Sigmoid colon (tissue), 7 donors: Measurements from ENCODE around the gene PLEKHA6. TPM values are rescaled to one million over a fixed set of nuclear protein-coding genes. Genes with fewer than 3 reads are reported as not detected.

ENCODE experiments used
- DNase-seq: peaks from one replicate; pipeline ENCODE4 v3.0.0-alpha.2; 2019
- H3K27ac ChIP-seq, 4 donors: fragments of 200-600 bp; sonication (generic); one replicate each; pipeline ENCODE4 v1.5.1; 2016 to 2019; ENCODE audit warnings: mild to moderate bottlenecking in 1 of 4
- H3K27me3 ChIP-seq, 3 donors: fragments of 200-600 bp; sonication (generic); one replicate each; pipeline ENCODE4 v1.5.1; 2019; ENCODE audit warnings: mild to moderate bottlenecking in 1 of 3
- H3K36me3 ChIP-seq, 4 donors: fragments of 200-600 bp; sonication (generic); one replicate each; pipeline ENCODE4 v1.5.1; 2016 to 2019
- H3K4me1 ChIP-seq, 4 donors: fragments of 200-600 bp; sonication (generic); one replicate each; pipeline ENCODE4 v1.5.1; 2017 to 2019
- H3K4me3 ChIP-seq, 4 donors: fragments of 200-600 bp; sonication (generic); one replicate each; pipeline ENCODE4 v1.5.1; 2017 to 2019; ENCODE audit warnings: mild to moderate bottlenecking in 2 of 4, moderate library complexity in 1 of 4
- H3K9me3 ChIP-seq, 4 donors: fragments of 200-600 bp in 3 of 4; sonication (generic) in 3 of 4; one replicate each; pipeline versions ENCODE4 v1.5.1 to v1.6.1; 2013 to 2019
- EP300 ChIP-seq, 4 donors: sonication (generic); formaldehyde crosslinking; IDR thresholded peaks; one replicate each; pipeline ENCODE4 v1.6.1; 2017; ENCODE audit warnings: antibody characterized with exemption in 4 of 4
- POLR2A ChIP-seq, 2 donors: fragments of 450-650 bp; IDR thresholded peaks; one replicate each; pipeline ENCODE4 v1.6.1; 2016; ENCODE audit warnings: antibody characterized with exemption in 2 of 2, mild to moderate bottlenecking in 2 of 2, moderate library complexity in 2 of 2
- POLR2AphosphoS5 ChIP-seq, 4 donors: sonication (generic); formaldehyde crosslinking; IDR thresholded peaks; one replicate each; pipeline ENCODE4 v1.6.1; 2017; ENCODE audit warnings: antibody characterized with exemption in 4 of 4
- WGBS, 2 donors: extraction: QIAGEN DNeasy Blood & Tissue Kit; methylation state at CpG; one replicate each; pipeline ENCODE4 v1.1.7; 2013; 5-methylcytosine and 5-hydroxymethylcytosine counted together
- intact Hi-C: fragments of 100-400 bp; cut with DNase I; formaldehyde crosslinking; loops from one replicate; pipeline ENCODE4 v1.15.1; 2023
- polyA plus RNA-seq, 3 donors: library from polyadenylated mRNA; stranded (reverse); fragments of 200-250 nt; gene quantifications; one replicate each; pipeline ENCODE4 v1.2.3, GENCODE V29; 2013
- total RNA-seq, 4 donors: library from RNA; depleted of rRNA; stranded (reverse); fragments of >200 nt; gene quantifications; one replicate each; pipeline ENCODE4 v1.1.0, GENCODE V29; 2016
- TF ChIP-seq, protein P1 (sequence below), 4 experiments: fragments of 450-650 bp in 3 of 4; fragments of 200-600 bp in 1 of 4; IDR thresholded peaks; one replicate each; pipeline ENCODE4 v1.5.1; 2016 to 2019; ENCODE audit warnings: antibody characterized with exemption in 4 of 4, mild to moderate bottlenecking in 3 of 4, moderate library complexity in 2 of 4
- donor health status: healthy with polysubstance abuse.
- donor health status: Bipolar disorder and iron deficiency.
- donor health status: healthy.

The PLEKHA6 gene
- total and polyA plus RNA-seq, 7 donors, result 5.6 to 58.7 (median 15.0) TPM

DNA sequence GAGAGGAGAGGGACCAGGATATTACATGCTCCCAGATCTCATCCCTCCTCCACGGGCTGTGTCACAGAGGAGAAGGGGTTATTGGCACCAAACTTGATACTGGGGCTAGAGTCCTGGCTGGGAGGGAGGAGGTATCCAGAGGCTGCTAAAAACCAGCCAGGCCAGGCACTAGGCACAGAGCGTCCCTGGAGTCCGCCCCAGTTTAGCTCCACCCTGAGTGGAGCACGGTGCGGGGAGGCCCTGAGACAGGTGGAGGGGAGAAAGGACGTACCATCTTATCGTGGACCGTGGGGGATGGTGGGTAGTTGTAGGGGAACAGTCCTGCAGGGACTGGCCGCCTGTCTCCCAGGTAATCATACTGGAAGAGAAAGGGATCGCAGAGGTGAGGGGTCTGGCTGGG lies 103.2 kb downstream of the PLEKHA6 start:
- H3K27me3 ChIP-seq, result no peaks in the 10 kb centered on the region
- no peak overlapping the region for H3K27ac ChIP-seq
- H3K4me1 ChIP-seq, result no peaks in the 10 kb centered on the region
- intact Hi-C loops, result no loop called here
- H3K9me3 ChIP-seq, result no peaks in the 10 kb centered on the region
- TF ChIP-seq POLR2AphosphoS5 (IDR thresholded peaks at IDR 0.05) (no peak), EP300 (IDR thresholded peaks at IDR 0.05) (no peak), POLR2A (IDR thresholded peaks at IDR 0.05) (no peak)
- TF ChIP-seq, protein P1, sequence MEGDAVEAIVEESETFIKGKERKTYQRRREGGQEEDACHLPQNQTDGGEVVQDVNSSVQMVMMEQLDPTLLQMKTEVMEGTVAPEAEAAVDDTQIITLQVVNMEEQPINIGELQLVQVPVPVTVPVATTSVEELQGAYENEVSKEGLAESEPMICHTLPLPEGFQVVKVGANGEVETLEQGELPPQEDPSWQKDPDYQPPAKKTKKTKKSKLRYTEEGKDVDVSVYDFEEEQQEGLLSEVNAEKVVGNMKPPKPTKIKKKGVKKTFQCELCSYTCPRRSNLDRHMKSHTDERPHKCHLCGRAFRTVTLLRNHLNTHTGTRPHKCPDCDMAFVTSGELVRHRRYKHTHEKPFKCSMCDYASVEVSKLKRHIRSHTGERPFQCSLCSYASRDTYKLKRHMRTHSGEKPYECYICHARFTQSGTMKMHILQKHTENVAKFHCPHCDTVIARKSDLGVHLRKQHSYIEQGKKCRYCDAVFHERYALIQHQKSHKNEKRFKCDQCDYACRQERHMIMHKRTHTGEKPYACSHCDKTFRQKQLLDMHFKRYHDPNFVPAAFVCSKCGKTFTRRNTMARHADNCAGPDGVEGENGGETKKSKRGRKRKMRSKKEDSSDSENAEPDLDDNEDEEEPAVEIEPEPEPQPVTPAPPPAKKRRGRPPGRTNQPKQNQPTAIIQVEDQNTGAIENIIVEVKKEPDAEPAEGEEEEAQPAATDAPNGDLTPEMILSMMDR (IDR thresholded peaks at IDR 0.05), result no peak
- no peak overlapping the region for H3K4me3 ChIP-seq
- DNase-seq, result no peak
- 87 to 89% methylated on average over 10 of the region's 10 CpGs for WGBS, 2 donors
- no peaks in the 10 kb centered on the region for H3K36me3 ChIP-seq

DNA sequence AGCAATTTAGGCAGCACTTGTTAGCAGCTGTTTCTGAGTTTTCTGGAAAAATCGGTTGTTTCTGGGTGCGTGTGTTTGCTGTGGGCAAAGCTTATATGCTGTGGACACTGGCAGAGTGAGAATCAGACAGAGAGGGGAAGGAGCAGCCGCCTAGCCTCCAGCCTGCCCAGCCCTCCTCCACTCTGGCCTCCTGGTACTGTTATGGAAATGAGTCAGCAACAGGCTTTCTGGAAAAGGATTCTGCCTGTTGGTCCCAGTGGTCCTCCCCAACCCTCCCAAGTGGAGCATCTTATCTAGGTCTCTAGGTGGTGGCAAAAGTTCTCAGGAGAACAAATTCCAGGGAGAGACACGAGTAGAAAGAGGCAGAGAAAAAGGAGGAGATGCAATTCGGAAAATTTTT lies 103.8 kb downstream of the PLEKHA6 start:
- no peak overlapping the region for H3K27ac ChIP-seq
- intact Hi-C loops, result no loop called here
- no peak overlapping the region for H3K4me3 ChIP-seq
- no peak for TF ChIP-seq POLR2A (IDR thresholded peaks at IDR 0.05)
- no peaks in the 10 kb centered on the region for H3K27me3 ChIP-seq
- no peaks in the 10 kb centered on the region for H3K9me3 ChIP-seq
- no peak for DNase-seq
- no peaks in the 10 kb centered on the region for H3K4me1 ChIP-seq
- 69 to 80% methylated on average over 5 of the region's 5 CpGs for WGBS, 2 donors
- no peaks in the 10 kb centered on the region for H3K36me3 ChIP-seq

DNA sequence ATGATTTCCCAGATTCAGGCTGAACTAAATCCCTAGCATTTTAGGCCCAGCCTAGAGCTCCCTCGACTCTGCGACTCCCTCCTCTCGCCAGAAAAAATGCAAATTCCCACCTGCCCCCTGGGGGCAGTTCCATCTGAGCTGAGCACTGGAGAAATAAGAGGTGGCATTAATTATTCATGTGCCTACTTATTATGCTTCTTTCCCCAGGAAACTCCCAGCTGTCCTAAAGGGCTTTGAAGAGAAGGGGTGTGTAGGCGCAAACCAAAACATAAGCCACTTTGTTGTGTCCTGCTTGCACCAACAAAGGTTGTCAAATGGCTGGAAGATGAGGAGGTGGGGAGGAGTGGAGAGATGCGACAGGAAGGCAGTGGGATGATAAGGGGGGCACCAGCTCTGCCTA lies 104.5 kb downstream of the PLEKHA6 start:
- Histone ChIP-seq H3K27me3 (no peaks in the 10 kb centered on the region), H3K36me3 (no peaks in the 10 kb centered on the region), H3K4me1 (no peaks in the 10 kb centered on the region), H3K4me3 (no peak overlapping the region), H3K9me3 (no peaks in the 10 kb centered on the region), H3K27ac (no peak overlapping the region)
- 80 to 83% methylated on average over 5 of the region's 5 CpGs for WGBS, 2 donors
- intact Hi-C loops, result no loop called here
- no peak for DNase-seq
- TF ChIP-seq EP300 (IDR thresholded peaks at IDR 0.05) (no peak), POLR2AphosphoS5 (IDR thresholded peaks at IDR 0.05) (no peak), POLR2A (IDR thresholded peaks at IDR 0.05) (no peak)
- TF ChIP-seq, protein P1 (IDR thresholded peaks at IDR 0.05), result no peak

DNA sequence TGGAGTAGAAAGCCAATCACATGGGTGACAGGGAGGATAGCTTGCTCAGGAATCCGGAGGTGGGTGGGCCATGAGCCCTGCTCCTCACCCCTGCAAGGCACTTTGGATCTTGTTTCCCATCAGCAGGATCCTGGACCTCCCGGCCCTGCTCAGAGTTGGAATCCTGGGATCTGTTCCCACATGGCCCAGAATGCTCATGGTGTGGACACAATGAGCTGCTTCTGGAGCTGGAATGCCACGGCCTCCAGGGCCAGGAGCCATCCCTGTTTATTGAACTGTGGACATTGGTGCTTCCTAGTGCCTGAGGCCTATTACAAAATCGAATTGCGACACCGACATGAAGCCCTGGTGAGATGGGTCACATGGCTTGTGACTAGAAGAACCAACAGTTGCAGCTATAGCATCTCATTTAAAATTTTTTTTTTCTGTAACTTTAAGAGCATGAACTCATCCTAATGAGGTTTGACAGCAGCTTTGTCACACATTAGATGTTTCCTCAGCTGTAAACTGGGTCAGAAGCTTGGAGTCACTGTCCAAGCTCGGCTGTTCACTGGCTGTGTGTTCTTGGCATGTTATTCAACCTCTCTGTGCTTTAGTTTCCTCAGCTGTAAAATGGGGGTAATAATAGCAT lies 105.6 kb downstream of the PLEKHA6 start:
- H3K9me3 ChIP-seq, result no peaks in the 10 kb centered on the region
- no peak overlapping the region for H3K27ac ChIP-seq
- intact Hi-C loops, result no loop called here
- H3K36me3 ChIP-seq, result no peaks in the 10 kb centered on the region
- DNase-seq, result peak; percentile 91
- no peak overlapping the region for H3K4me3 ChIP-seq
- peak in 2 of 4 donors; percentile 7 to 23 for TF ChIP-seq POLR2AphosphoS5 (IDR thresholded peaks at IDR 0.05)
- TF ChIP-seq POLR2A (IDR thresholded peaks at IDR 0.05), result no peak
- no peaks in the 10 kb centered on the region for H3K4me1 ChIP-seq
- no peaks in the 10 kb centered on the region for H3K27me3 ChIP-seq
- WGBS, 2 donors, result 73 to 74% methylated on average over 7 of the region's 7 CpGs

DNA sequence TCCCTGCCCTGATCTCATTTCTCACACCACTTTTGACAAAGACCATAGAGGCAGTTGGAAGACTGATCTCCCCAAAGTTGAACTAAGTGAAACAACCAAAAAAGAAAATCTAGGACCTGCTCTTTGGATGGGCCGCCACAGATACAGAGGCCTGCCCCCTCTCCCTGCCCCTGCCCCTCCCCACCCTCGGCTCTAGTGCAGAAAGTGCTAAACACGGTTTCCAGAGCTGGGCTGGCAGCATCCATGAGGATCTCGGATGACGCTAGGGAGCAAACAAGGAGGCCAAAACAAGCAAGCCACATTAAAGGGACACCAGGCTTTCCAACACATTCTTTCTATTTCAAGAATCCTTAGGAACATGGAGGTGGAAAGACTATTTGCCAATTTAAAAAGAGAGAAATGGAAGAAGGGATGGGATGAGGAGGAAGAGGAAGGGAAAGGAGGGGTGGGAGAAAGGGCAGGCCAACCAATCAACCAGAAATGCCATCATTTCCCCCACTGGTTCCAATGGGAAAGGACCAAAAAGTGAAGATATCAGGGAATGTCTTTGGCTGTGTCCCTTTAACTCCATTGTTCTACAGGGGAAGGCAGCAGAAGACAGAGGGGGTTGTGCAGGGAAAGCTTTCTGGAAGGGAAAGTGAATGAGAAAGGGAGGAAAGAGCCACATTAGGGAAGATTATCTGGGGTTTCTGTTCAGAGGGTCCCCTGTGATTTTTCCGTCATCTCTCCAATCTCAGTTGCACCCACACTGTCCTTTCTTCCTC lies 107.6 kb downstream of the PLEKHA6 start:
- DNase-seq, result no peak
- no peaks in the 10 kb centered on the region for H3K9me3 ChIP-seq
- H3K27me3 ChIP-seq, result no peaks in the 10 kb centered on the region
- 84 to 88% methylated on average over 6 of the region's 6 CpGs for WGBS, 2 donors
- H3K36me3 ChIP-seq, result no peaks in the 10 kb centered on the region
- no peaks in the 10 kb centered on the region for H3K4me1 ChIP-seq
- H3K27ac ChIP-seq, result no peak overlapping the region
- H3K4me3 ChIP-seq, result no peak overlapping the region
- TF ChIP-seq EP300 (IDR thresholded peaks at IDR 0.05), result no peak
- TF ChIP-seq, protein P1 (IDR thresholded peaks at IDR 0.05), result no peak
- no peak for TF ChIP-seq POLR2A (IDR thresholded peaks at IDR 0.05)
- TF ChIP-seq POLR2AphosphoS5 (IDR thresholded peaks at IDR 0.05), result no peak
- intact Hi-C loops, result no loop called here
